NCI-H526 treated with DMSO at 0.1 percent for 48 hours (cell line): ENCODE data around the gene HMX1.

Source experiments
- DNase-seq: peaks from one replicate; lab custom pipeline; 2025; lab: John Stamatoyannopoulos, UW

The HMX1 gene

DNA sequence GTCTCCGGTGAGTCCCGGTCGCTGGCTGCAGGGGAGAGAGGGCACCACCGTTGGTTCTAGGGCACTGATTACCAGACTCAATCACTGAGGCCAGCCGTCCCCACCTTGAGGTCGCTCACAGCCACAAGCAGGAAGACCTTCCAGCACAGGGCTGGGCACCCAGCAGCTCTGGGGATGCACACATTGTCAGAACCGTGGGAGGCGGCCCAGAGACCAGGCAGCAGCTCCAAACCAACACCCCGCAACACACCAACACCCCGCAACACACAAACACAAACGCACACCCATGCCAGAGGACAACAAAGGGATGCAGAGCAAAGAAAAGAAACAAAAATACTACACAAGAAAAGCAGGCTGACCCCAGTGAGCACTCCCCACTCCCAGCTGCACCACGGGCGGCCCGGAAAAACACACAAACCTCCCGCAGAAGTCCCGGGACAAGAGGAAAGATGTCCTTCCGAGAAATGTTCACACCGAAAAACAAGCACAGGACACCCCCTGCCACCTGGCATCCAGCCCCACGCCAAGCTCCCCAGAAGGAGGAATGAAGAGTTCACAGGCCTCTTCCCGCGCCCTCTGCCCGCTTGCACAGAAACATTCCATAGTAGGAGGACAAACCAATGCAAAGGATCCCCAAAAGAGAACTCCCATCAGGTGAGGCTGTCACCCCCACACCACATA, 3.2 kb downstream of the HMX1 start:
- no peak for DNase-seq

DNA sequence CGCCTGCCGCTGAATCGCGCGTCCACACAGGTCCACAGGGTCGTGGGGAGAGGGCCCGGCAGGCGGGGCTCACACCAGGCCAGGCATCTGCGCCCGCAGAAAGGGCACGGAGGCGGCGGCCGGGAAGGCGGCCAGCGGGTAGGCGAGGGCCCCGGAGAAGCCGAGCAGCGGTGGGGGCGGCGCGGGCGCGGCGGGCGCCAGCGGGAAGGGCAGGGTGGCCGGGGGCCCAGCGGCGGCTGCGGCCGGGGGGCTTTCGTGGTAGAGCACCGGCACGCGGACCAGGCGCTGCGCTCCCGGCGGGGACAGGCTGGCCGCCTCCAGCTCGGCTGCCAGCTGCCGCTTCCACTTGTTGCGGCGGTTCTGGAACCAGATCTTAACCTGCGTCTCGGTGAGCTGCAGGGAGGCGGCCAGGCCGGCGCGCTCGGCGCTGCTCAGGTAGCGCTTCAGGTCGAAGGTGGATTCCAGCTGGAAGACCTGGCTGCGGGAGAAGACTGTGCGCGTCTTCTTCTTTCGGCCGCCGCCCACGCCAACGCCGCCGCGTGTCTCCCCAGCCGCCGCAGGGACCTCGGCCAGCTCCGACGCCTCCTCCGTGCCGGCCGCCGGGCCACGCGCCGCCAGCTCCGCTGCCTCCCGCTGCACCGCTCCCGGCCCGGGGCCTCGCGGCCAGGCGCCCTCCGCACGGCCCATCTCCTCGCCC, 3.9 kb downstream of the HMX1 start:
- no peak for DNase-seq

DNA sequence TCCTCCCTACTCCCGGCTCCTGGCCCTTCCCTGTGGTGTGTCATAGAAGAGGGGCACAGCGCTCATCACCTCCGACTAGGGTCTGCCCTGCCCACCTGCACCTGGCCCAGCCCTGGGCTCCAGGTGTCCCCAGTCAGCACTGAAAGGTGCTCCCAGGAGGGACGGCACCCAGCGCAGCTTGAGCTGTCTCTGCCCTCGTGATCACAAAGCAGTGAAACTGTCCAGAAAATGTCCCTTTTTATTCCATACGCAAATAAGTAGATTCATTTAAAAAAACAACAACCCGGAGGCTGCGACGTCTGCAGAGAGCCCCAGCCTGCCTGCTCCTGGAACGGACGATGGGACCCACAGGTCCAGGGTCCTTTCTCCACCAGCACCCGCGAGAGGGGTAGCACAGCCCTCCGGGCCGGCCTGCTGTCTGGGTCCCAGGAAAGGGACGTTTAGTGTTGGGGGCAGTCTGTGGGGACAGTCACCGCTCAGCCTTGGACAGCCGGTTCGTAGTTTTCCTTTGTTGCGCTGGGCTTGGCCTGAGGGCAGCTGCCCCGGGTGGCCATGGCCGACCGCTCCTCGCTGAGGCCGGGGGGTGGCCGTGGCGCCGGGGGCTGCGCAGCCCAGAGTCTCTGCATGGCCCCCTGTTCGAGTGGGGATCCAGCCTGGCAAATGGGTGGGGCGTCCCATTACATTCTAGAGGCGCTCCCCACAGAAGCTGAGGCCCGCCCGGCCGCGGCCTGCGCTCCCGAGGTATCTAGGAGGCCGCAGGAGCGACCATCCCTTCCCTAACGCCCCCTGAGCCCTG, 4.6 kb downstream of the HMX1 start:
- no peak for DNase-seq

DNA sequence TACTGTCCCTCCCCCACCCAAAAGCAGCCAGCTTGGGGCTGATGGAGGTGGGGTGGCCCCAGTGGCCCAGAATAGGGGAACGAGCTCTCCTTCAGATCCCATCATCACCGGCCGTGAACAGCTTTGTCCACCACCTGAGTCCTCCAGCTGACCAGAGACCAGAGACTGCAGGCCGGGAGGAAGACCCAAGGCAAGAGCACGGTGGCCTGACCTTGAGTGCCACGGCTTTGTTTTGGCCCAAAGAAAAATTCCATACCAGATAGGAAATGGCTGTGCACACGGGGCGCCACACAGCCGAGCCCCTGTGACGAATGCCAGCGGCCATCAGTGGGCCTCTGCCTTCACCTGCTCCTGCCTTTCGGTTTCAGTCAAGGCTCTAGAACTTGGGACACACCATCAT, 5.2 kb downstream of the HMX1 start:
- no peak for DNase-seq

DNA sequence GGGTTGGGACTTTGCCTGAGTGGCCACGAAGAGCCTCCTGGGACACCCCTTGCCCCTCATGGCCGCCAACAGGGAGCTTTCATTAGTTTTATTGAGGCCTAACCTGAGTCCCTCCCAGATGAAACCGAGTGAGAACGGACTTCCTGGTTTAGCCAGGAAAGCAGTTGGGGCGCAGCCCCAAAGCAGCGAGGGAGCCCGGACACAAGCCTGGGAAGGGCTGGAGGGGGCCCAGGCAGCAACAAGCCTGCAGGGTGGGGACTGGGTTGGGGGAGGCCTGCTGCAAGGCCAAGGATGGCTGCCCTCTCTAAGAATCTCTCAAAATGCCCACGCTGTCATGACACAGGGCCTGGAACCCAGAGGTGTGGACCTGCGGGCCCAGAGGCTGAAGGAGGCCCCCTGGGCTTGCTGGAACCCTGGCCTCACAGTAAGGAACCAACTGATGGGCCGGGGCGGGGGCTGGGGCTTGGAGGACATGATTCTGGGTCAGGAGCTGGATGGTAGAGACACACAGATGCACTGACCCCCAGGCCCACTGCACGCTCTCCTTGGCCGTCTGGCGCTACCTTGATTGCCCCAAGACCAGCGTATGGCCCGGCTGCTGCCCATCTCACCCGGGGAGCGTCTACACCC, 5.8 kb downstream of the HMX1 start:
- DNase-seq: no peak

DNA sequence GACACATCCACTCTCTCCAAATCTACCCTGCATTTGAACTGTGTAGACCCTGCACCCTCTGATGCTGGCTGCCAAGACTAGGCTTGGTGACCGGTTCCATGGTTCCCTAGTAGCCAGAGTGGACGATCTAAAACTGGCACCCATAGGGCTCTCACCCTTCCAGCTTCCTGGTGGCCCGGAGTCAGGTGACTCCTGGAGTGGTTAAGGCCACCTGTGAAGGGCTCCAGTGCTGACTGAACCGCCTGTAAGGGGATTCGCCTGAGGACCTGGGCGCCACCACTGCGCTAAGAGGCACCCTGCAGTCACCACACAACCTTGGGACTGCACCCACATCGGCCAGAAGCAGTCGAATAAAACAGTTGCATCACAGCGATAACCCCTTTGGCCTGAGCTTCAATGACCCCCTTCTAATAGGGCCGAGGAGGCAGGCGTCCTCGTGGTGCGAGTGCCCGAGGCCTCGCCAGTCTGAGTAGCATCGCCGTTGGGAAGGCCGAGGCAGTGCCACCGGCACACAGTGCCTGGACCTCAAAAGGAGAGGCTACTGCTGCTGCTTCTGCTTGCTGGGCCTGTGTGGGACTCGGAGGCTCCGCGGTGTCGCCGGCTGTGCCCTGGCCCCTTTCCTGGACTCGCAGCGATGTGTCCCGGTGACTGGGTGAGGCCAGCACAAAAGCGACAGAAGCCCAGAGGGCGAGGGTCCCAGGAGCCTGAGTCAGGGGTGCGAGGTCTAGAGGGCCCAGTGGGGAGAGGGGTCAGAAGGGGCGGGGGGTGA, 6.5 kb downstream of the HMX1 start:
- no peak for DNase-seq

DNA sequence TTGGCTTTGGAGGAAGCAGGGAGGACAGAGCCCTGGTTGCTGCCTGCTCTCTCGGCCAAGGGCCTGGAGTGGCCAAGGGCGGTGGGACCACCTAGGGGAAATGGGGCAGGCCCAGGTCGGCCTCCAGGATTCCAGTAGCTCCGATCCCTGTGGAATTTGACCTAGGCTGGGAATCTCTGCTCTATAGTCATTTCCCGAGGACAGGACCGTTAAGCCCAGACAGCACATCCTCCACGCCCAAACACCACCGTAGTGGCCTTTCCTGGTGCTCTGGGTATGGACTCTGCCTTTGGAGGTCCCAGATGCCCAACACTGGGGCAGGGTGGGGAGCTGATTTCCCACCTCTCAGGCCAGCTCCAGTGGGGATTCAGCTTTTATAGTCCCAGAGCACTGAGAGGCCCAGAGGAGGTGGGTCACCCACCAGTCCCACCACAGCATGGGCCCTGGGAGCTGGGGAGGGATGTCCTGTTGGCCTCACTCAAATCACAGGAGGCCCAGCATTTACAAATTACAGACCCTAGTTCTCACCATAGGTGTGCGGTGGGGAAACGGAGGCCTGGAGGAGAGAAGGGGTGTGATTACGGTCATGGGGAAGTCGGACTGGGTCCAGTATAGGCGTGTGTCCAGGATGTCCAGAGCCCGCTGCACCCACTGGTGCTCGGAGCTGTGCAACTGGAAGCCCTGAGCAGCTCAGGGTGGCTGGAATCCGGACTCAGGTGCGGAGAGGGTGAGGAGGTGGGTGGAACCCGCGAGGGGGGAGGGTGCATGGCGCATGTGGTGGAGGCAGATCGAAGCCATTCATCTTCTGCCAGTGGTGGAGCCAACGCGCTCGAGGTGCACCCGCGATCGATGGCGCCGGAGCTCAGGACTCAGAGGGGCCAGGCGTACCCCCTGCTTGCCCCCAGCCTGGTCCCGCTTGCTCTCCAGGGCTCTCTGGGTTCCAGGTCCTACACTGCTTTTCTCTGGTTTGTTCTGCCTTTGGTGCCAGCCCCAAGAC, 7.7 kb downstream of the HMX1 start:
- no peak for DNase-seq

DNA sequence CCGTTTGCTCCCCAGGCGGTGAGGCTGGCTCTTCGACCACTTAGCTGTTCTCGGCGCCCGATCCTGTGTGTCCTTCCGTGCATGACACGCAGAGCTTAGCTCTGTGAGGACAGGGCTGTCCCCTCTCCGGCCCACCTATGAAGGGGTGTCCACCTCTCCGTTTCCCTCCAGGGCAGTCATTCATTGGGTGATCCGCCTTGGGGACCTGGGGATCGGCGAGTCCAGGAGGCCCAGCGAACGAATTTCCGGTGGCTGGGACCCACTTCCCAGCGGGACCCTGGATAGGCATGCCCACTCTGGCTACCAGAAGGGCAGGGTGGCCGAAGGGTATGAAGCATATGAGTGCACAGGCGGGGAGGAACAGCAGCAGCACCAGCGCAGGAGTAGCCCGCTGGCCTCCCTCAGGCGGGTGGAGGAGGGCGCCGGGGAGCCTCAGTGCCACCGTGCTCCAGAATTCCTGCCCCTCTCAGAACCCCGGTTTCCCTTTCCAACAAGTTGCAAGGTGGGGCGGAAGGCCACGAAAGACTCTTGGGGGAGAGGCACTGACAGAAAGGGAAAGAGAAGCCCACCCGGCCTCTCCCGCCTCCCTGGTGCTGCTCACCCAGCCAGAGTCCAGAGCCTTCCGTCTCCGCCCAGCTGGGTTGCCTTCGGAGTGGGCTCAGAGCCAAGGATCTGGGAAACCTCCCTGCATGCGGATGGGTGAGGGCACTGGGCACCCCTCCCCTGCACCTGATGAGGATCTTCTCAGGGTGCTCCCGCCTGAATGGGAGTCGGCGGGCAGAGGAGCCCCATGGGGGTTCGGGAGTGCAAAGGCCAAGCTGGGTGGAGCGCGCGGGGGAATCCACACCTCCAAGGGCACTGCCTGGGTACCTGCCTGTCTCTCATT, 8.6 kb downstream of the HMX1 start:
- no peak for DNase-seq

DNA sequence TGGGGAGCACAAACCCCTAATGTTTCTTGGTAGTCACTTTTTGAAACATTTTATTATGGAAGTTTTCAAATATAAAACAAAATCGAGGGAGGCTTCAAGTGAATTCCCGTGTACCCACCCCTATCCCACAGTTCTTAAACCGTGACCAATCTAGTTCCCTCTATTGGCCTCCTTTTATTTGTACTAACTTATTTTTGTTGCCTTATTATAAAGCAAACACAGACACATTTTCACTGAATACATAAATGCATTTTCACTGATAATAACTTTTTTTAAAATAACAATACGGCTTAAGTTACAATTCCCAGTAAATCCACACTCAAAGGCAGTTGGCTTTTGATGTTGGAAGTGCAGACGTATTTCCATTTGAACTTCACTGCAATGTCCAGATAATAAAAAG, 9.3 kb downstream of the HMX1 start:
- no peak for DNase-seq

DNA sequence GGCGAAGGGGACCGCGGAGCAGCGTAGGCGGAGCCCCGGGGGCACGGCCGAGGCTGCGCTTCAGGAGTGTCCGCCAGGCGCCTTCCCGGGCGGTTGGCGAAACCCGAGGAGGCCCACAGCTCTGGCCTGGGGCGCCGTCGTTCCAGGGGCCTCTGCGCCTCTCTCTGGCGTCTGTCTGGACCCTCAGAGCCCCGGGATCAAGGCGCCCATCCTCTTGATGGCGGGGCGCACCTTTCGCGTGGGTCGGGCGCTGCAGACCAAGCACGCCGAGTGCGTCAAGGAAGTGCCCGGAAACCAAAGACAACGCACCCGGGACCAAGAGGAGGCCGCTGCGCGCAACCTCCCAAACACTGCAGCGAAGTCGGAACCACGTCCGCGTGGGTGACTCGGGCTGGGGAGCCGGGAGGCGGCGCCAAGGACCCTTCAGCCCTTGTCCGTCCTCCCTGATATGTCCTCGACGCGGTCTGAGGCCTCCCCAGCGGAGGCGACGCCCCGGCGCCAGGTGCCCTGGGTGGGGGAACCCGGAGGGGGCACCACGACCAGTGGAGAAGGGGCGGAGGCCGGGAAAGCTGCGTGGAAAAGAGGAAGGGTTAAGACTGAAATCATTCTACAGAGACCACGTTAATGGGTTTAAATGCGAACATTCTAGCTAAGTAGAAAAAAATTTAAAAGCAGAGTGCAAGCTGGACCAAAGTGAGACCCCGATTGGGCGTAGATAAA, 9.9 kb downstream of the HMX1 start:
- no peak for DNase-seq

DNA sequence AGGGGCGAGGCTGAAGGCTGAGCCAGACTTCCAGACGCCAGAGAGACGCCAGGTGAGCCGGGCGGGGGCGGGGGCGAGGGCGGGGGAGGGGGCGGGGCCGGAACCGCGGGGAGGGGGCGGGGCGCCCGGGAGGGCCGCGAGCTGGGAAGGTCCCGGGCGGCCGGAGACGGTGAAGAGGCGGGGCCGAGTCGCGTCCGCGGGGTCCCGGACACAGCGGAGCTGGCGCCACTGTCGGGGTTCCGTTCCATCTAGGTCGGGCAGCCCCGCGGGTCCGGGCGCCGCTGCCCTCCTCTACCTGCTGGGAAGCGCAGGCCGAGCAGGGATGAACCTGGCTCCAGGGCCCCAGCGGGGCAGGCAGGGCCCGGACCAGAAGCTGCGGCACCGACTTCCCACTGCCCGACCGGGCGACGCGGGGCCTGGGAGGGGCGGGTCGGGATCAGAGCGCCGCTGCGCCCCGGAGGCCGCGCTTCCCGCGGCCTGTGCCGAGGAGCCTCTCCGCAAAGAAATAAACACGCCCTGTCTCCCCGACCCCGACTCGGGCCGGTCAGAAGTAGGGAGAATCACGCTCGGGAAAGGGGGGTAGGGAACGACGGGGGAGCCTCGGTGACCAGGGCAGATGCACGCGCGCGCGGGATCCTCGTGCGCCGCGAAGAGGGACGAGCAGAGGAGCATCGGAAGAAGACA, 10.6 kb downstream of the HMX1 start:
- no peak for DNase-seq

DNA sequence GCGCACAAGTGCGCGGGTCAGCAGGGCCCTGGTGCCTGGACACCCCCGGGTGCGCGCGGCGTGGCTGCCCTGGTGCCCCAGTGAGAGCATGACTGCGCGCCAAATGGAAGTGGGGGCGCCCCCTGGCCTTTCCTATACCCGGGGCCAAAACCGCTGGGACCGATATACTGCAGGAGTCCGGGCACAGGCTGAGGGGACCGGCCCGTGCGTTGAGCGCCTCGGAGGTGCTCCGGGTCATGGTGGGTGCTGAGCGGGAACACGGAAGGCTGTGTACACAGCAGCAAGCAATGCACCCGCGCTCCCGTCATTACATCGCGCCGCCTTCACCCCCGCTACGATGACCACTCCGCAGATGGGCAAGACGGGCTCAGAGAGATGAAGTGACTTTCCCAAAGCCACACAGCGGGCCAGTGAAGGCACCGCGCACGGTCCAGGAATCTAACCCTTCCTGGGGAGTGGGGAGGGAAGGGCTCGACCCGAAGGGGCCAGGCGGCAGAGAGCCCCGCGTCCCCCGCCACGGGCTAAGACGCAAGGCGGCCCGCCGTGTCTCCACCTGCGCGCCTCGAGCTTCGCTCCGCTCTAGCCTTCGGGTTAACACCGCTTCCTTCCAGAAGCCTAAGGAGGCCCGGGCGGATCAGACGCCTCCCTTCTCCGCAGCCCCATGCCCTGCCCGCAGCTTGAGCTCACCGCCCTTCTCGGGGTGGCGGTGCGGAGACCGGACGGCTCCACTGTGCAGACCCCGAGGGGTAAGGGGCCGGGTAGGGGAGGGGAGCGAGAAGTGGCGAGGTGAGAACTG, 11.3 kb downstream of the HMX1 start:
- no peak for DNase-seq

DNA sequence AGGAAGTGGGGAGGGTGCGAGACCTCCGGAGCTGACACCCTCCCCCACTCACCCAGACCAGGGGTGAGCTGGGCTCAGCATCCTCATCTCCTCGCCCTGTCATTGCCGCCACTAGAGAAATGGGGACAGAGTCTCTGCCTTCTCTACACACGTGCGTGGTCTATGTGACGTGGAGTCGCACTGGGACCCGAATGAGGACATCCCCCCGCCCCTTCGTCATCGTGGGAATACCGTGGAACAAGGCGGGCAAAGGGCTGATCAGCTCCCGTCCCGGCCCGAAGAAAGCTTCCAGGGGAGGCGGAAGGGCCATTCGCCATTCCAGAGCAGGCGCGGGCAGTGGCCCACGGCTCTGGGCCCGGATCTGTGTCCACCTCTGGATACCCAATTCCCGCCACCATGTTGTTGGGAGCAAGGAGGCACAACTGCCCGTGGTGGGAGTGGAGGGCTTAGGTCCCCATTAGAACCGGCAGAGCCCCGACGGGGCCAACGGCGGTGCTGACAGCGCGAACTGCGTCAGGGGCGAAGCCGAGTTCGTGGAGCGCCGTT, 12.0 kb downstream of the HMX1 start:
- no peak for DNase-seq

DNA sequence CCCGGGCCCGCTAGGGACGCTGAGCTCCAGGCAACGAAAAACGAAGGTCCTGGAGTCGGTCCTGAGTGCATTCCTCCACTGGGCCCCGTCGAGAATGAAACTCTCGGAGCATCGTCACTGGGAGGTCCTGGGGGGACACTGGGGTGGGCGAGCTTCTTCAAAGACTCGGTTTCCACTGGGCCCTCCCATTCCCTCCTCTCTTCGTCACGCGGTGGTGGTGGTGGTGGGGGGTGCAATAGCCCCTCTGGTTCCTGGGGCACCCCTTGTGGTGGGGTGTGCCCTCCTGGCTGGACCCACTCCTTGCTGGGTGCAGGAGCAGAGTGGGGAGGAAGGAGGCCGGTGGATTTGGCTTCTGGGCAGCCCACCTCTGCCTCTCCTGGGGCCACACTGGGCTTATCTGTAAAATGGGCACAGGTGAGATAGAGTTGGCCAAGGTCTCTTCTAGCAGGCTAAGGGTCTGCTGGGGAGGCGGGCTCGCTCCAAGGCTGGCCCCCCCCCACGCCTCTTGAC, 12.9 kb downstream of the HMX1 start:
- no peak for DNase-seq

DNA sequence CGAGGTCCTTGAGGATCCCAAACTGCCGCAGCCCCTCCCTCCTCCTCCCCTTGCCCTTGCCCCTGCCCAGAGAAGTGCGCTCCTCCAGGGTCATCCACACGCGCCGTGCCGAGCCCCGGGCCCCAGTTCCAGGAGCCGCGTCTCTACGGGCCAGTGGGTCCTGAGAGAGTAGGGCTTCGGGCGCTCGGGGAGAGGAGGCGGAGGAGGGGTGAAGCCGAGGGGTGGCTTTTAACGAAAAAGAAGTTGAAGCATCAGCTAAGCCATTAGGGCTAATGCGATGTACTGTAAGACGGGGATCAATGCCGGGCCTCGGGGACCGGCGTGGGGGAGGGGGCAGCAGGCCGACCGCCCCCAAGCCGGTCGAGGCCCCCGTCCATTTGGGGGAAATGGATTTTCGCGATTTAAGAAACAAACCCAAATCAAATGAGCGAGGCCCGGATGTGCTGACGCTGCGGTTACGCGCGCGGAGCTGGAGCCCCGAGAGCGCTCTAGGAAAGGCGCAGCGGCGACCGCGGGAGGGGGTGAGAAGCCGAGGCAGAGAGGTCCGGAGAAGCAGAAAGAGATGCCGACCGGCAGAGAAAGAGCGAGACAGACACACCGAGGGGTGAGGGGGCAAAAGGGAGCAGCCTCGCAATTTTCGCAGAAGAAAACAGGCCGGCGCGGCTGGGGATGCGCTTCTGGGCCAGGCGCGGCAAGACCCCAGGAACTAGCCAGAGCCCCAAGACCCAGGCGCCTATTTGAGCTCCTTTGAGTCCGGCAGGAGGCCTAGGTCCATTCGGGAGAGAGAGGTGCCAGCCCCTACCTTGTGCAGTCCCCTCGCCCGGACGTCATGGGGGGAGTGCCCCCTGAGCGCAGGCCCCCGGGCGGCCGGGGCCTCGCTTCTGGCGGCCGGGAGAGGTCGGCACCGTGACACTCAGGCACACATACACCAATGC, 13.6 kb downstream of the HMX1 start:
- DNase-seq: no peak
